A673 (cell line): Measurements from ENCODE around the gene CCDC7. TPM values are rescaled to one million over a fixed set of nuclear protein-coding genes. Genes with fewer than 3 reads are reported as not detected.
A peak's percentile ranks its signal among the peaks of the same experiment; 100 is the strongest.
"Not testable (repeated sequence)": the region's sequence is repeated elsewhere in the genome, so short reads cannot be mapped to it uniquely, and the experiment has no call there.

Experiments used
- BruUV-seq: library from RNA; stranded (reverse); fragments of 400-500 nt; replicated peaks from 2 replicates; lab custom pipeline; 2021; lab: Mats Ljungman, UMichigan
- CTCF ChIA-PET: fragments of 300-600 bp; sonication (Branson Sonifier 250); formaldehyde crosslinking; loops from one replicate; lab custom pipeline; 2022; ENCODE audit warnings: antibody characterized with exemption; lab: Charles Lee
- POLR2A ChIA-PET: fragments of 300-600 bp; sonication (Branson Sonifier 250); formaldehyde crosslinking; loops from one replicate; lab custom pipeline; 2022; ENCODE audit warnings: antibody characterized with exemption; ENCODE audit not compliant: low non-redundant PET; lab: Charles Lee
- DNase-seq: peaks from one replicate; pipeline ENCODE4 v3.0.0-alpha.2; 2015; ENCODE audit warnings: low spot score
- H3K27ac ChIP-seq: fragments of 200-600 bp; sonication (generic); 2 replicates; pipeline ENCODE4 v1.5.1; 2016; ENCODE audit warnings: mixed run types, low read depth, mild to moderate bottlenecking, mixed read lengths, antibody characterized with exemption, low read length; ENCODE audit not compliant: poor library complexity, severe bottlenecking
- H3K27me3 ChIP-seq: fragments of 200-600 bp; sonication (generic); replicated peaks from 2 replicates; pipeline ENCODE4 v1.6.1; 2017; ENCODE audit warnings: mixed run types, low read depth, mild to moderate bottlenecking, mixed read lengths, antibody characterized with exemption, low read length; ENCODE audit not compliant: insufficient read depth, poor library complexity
- H3K36me3 ChIP-seq: fragments of 200-600 bp; sonication (generic); 2 replicates; pipeline ENCODE4 v1.6.1; 2016; ENCODE audit warnings: mixed run types, mild to moderate bottlenecking, mixed read lengths, antibody characterized with exemption, low read length; ENCODE audit not compliant: insufficient read depth, poor library complexity, severe bottlenecking
- H3K4me1 ChIP-seq: fragments of 200-600 bp; sonication (generic); 2 replicates; pipeline ENCODE4 v1.6.1; 2017; ENCODE audit warnings: mixed run types, mild to moderate bottlenecking, mixed read lengths, antibody characterized with exemption, low read length; ENCODE audit not compliant: insufficient read depth, poor library complexity, severe bottlenecking
- H3K4me3 ChIP-seq: fragments of 200-600 bp; sonication (generic); 2 replicates; pipeline ENCODE4 v1.5.1; 2016; ENCODE audit warnings: low read depth, mixed run types, mild to moderate bottlenecking, mixed read lengths, low read length; ENCODE audit not compliant: poor library complexity, severe bottlenecking
- H3K9me3 ChIP-seq: fragments of 200-600 bp; sonication (generic); 2 replicates; pipeline ENCODE4 v1.6.1; 2016; ENCODE audit warnings: mixed run types, low read depth, mild to moderate bottlenecking, mixed read lengths, antibody characterized with exemption, low read length; ENCODE audit not compliant: poor library complexity, severe bottlenecking
- EZH2 ChIP-seq: fragments of 200-600 bp; sonication (generic); IDR thresholded peaks from 2 replicates; pipeline ENCODE4 v1.6.1; 2017; ENCODE audit warnings: borderline replicate concordance, low read depth, mild to moderate bottlenecking, mixed read lengths, antibody characterized with exemption, low read length; ENCODE audit not compliant: poor library complexity, severe bottlenecking
- intact Hi-C: fragments of 100-400 bp; cut with micrococcal nuclease; formaldehyde crosslinking; loops from one replicate; pipeline ENCODE4 v1.10.0; 2022; ENCODE audit not compliant: unreplicated experiment
- total RNA-seq: library from RNA; stranded (reverse); gene quantifications from 2 replicates; pipeline ENCODE4 v1.2.3, GENCODE V29; 2021
- TF ChIP-seq, protein P1 (sequence below): fragments of 300-800, 200-600 bp; sonication (generic); conservative IDR thresholded peaks from 2 replicates; pipeline ENCODE4 v1.5.1; 2017; ENCODE audit warnings: low read depth, mild to moderate bottlenecking, antibody characterized with exemption, low read length, moderate library complexity, mixed read lengths

The CCDC7 gene
- total RNA-seq, 1 experiment from 2014 or later: 16.4 TPM

DNA sequence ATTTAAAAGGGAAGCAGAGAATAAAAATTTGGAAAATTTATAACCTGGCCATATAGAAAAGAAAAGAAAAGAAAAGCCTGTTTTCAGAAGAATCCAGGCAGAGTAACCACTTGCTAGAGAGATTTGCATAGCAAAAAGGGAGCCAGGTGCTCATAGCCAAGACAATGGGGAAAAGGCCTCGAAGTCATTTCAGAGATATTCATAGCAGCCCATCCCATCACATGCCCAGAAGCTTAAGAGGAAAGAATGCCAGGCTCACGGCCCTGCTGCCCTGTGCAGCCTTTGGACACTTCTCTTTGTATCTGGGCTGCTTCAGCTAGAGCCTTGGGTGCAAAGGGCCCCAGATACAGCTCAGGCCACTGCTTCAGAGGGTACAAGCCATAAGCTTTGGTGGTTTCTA, 159.8 kb downstream of the CCDC7 start:
- Histone ChIP-seq H3K4me1 (no peaks in the 10 kb centered on the region), H3K36me3 (no peaks in the 10 kb centered on the region), H3K27ac (no peak overlapping the region), H3K4me3 (no peak overlapping the region), H3K27me3 (no peaks in the 10 kb centered on the region), H3K9me3 (peaks cover 4% of the 10 kb centered on the region)
- TF ChIP-seq, protein P1, sequence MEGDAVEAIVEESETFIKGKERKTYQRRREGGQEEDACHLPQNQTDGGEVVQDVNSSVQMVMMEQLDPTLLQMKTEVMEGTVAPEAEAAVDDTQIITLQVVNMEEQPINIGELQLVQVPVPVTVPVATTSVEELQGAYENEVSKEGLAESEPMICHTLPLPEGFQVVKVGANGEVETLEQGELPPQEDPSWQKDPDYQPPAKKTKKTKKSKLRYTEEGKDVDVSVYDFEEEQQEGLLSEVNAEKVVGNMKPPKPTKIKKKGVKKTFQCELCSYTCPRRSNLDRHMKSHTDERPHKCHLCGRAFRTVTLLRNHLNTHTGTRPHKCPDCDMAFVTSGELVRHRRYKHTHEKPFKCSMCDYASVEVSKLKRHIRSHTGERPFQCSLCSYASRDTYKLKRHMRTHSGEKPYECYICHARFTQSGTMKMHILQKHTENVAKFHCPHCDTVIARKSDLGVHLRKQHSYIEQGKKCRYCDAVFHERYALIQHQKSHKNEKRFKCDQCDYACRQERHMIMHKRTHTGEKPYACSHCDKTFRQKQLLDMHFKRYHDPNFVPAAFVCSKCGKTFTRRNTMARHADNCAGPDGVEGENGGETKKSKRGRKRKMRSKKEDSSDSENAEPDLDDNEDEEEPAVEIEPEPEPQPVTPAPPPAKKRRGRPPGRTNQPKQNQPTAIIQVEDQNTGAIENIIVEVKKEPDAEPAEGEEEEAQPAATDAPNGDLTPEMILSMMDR: no peak
- TF ChIP-seq EZH2: no peak
- POLR2A ChIA-PET: no interaction called here
- intact Hi-C loops: no loop called here
- CTCF ChIA-PET: no interaction called here
- BruUV-seq: no TSS peak
- DNase-seq: no peak

DNA sequence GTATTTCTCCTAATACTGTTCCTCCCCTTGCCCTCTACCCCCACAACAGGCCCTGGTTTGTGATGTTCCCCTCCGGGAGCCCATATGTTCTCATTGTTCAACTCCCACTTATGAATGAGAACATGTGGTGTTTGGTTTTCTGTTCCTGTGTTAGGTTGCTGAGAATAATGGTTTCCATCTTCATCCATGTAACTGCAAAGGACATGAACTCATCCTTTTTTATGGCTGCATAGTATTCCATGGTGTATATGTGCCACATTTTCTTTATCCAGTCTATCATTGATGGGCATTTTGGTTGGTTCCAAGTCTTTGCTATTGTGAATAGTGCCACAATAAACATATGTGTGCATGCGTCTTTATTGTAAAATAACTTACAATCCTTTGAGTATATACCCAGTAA, 164.6 kb downstream of the CCDC7 start:
- H3K4me1 ChIP-seq, CTCF ChIA-PET, H3K27me3 ChIP-seq, H3K9me3 ChIP-seq, H3K4me3 ChIP-seq, H3K27ac ChIP-seq, intact Hi-C loops, H3K36me3 ChIP-seq, DNase-seq, BruUV-seq, POLR2A ChIA-PET: not testable (repeated sequence)

DNA sequence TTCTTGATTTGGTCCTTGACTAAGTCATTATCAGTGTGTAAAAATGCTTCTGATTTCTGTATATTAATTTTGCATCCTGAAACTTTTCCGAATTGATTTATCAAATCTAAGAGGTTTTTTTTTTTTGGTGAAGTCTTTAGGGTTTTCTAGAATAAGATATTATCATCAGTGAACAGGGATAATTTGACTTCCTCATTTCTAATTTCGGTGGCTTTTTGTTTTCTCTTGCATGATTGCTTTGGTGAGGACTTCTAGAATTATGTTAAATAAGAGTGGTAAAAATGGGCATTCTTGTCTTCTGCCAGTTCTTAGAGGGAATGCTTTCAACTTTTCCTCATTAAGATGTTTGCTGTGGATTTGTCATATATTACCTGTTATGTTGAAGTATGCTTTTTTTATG, 170.5 kb downstream of the CCDC7 start:
- DNase-seq: no peak
- Histone ChIP-seq H3K4me3 (no peak overlapping the region), H3K9me3 (no peaks in the 10 kb centered on the region), H3K36me3 (no peaks in the 10 kb centered on the region), H3K27ac (no peak overlapping the region), H3K4me1 (no peaks in the 10 kb centered on the region), H3K27me3 (no peaks in the 10 kb centered on the region)
- BruUV-seq: no TSS peak
- TF ChIP-seq, protein P1: no peak
- no peak for TF ChIP-seq EZH2
- CTCF ChIA-PET: no interaction called here
- POLR2A ChIA-PET: no interaction called here
- intact Hi-C loops: no loop called here

DNA sequence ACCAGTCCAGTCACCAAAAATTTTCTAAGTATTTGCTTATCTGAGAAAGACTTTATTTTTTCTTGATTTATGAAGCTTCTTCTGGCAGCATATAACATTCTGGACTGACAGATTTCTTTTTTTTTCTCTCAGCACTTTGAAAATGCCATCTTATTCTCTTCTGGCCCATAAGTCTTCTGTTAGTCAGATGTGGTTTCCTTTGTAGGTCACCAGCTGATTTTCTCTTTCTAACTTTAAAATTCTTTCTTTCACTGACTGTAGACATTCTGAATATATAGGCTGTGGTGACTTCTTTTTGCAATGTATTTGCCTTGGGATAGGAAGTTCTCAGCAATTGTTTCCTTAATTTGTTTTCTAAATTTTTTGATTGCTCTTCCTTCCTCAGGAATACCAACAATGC, 172.5 kb downstream of the CCDC7 start:
- ChIA-PET CTCF (no interaction called here), POLR2A (no interaction called here)
- H3K36me3 ChIP-seq: no peaks in the 10 kb centered on the region
- no peak overlapping the region for H3K27ac ChIP-seq
- intact Hi-C loops: no loop called here
- DNase-seq: peak; percentile 33
- no peaks in the 10 kb centered on the region for H3K4me1 ChIP-seq
- TF ChIP-seq EZH2: no peak
- TF ChIP-seq, protein P1: no peak
- H3K27me3 ChIP-seq: no peaks in the 10 kb centered on the region
- no TSS peak for BruUV-seq
- no peak overlapping the region for H3K4me3 ChIP-seq
- H3K9me3 ChIP-seq: no peaks in the 10 kb centered on the region
